Brain microvascular endothelial cell (primary cell): ENCODE results near the gene TMEM123.

ENCODE experiments used
- DNase-seq: peaks from one replicate; pipeline ENCODE4 v3.0.0-alpha.2; 2020
- H3K27ac ChIP-seq: fragments of 250-450 bp; sonication (Bioruptor Pico); 2 replicates; pipeline ENCODE4 v1.5.1; 2020; ENCODE audit warnings: mild to moderate bottlenecking, moderate library complexity
- H3K27me3 ChIP-seq: fragments of 250-450 bp; sonication (Bioruptor Pico); replicated peaks from 2 replicates; pipeline ENCODE4 v1.5.1; 2020; ENCODE audit warnings: mild to moderate bottlenecking
- H3K36me3 ChIP-seq: fragments of 250-450 bp; sonication (Bioruptor Pico); replicated peaks from 2 replicates; pipeline ENCODE4 v1.5.1; 2020; ENCODE audit warnings: mild to moderate bottlenecking
- H3K4me3 ChIP-seq: 2 replicates; pipeline ENCODE4 v1.5.1; 2011; ENCODE audit warnings: low read depth, mild to moderate bottlenecking, control low read depth, low read length, moderate library complexity
- in situ Hi-C: cut with HindIII; loops from 2 replicates; pipeline ENCODE4 v1.10.0; 2017; ENCODE audit warnings: low sequenced_read_pairs, low pct_ligation_motif_present
- TF ChIP-seq, protein P1 (sequence below): IDR thresholded peaks from 2 replicates; pipeline ENCODE4 v1.5.1; 2011; ENCODE audit warnings: low read depth, mild to moderate bottlenecking, moderate library complexity, low read length, control low read depth, inconsistent platforms; ENCODE audit errors: missing control alignments

The TMEM123 gene

GRCh38 chr11:102478673-102479299 lies 26.2 kb upstream of the TMEM123 start:
- Histone ChIP-seq H3K4me3 (no peak overlapping the region), H3K27me3 (no peaks in the 10 kb centered on the region), H3K27ac (no peak overlapping the region), H3K36me3 (no peaks in the 10 kb centered on the region)
- in situ Hi-C loops: no loop called here
- DNase-seq: no peak
- TF ChIP-seq, protein P1, sequence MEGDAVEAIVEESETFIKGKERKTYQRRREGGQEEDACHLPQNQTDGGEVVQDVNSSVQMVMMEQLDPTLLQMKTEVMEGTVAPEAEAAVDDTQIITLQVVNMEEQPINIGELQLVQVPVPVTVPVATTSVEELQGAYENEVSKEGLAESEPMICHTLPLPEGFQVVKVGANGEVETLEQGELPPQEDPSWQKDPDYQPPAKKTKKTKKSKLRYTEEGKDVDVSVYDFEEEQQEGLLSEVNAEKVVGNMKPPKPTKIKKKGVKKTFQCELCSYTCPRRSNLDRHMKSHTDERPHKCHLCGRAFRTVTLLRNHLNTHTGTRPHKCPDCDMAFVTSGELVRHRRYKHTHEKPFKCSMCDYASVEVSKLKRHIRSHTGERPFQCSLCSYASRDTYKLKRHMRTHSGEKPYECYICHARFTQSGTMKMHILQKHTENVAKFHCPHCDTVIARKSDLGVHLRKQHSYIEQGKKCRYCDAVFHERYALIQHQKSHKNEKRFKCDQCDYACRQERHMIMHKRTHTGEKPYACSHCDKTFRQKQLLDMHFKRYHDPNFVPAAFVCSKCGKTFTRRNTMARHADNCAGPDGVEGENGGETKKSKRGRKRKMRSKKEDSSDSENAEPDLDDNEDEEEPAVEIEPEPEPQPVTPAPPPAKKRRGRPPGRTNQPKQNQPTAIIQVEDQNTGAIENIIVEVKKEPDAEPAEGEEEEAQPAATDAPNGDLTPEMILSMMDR: no peak

DNA sequence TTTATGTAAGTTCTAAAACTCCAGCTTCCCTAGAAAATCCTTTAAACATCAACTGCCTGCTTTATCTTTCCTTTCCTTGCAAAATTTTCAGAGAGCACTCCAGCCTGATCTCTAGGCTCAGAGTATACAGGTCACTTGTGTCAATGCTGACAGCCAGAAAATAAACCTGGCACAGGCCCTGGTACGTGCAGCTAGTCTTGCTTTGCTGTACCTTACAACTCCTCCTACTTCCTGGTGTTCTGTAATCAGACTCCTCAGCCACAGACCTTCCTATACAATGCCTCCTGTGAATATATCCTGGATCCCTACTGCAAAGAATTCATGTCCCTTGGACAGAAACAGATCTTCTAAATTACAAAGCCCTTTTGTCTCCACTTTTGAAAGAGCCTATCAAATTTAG lies 24.2 kb upstream of the TMEM123 start:
- Histone ChIP-seq H3K27ac (no peak overlapping the region), H3K4me3 (no peak overlapping the region), H3K36me3 (no peaks in the 10 kb centered on the region), H3K27me3 (no peaks in the 10 kb centered on the region)
- in situ Hi-C loops: no loop called here
- no peak for DNase-seq
- TF ChIP-seq, protein P1: no peak

DNA sequence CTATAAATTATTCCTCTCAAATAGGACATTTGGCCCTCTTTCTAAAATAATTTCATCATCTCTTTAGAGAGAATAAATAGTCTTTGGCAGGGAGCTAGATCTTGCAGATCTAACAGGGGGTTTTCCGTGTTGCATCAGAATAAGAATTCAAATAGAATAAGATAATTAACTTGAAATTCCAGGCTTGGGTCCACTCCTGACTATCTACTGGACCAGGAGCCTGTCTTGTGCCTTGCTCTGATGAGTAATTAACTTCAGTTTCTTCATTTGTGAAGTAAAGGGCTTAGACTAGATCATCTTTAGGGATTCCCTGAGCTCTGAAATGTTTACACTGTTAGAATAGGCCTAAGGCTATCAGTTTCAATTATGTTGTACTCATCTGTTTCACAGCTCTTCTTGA lies 23.5 kb upstream of the TMEM123 start:
- in situ Hi-C loops: no loop called here
- H3K27ac ChIP-seq: no peak overlapping the region
- H3K36me3 ChIP-seq: no peaks in the 10 kb centered on the region
- H3K27me3 ChIP-seq: no peaks in the 10 kb centered on the region
- DNase-seq: no peak
- TF ChIP-seq, protein P1: no peak
- no peak overlapping the region for H3K4me3 ChIP-seq

DNA sequence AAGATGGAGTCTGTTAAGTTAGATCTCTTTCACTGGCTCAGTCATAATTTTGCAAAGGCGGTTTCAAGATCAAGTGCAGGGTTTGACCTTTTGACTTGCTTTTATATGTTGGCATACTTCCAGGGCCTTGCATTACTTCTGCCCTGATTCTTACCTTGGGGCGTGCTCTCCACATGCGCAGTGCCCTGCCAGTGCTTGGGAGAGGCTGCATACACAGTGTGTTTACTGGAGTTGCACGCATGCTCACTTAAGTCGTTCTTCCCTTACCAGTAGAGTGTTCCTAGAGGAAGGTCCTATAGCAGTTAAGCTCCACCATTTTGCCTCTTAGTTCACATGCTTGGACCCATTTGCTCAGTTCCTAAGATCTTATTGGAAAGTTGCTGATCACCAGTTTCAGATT lies 21.0 kb upstream of the TMEM123 start:
- Histone ChIP-seq H3K27ac (no peak overlapping the region), H3K36me3 (no peaks in the 10 kb centered on the region), H3K4me3 (no peak overlapping the region), H3K27me3 (no peaks in the 10 kb centered on the region)
- TF ChIP-seq, protein P1: no peak
- DNase-seq: no peak
- in situ Hi-C loops: no loop called here

- Histone ChIP-seq H3K36me3 (no peaks in the 10 kb centered on the region), H3K27ac (no peak overlapping the region), H3K4me3 (no peak overlapping the region), H3K27me3 (no peaks in the 10 kb centered on the region)
- TF ChIP-seq, protein P1: no peak
- in situ Hi-C loops: no loop called here
- no peak for DNase-seq
Measured at GRCh38 chr11:102472127-102472526, 19.6 kb upstream of the TMEM123 start.

- TF ChIP-seq, protein P1: no peak
- Histone ChIP-seq H3K36me3 (no peaks in the 10 kb centered on the region), H3K27me3 (no peaks in the 10 kb centered on the region), H3K4me3 (no peak overlapping the region), H3K27ac (no peak overlapping the region)
- no peak for DNase-seq
- in situ Hi-C loops: no loop called here
Measured at GRCh38 chr11:102471474-102471873, 18.9 kb upstream of the TMEM123 start.
